Measurements from ENCODE around the gene SESN1. TPM values are rescaled to one million over a fixed set of nuclear protein-coding genes. Genes with fewer than 3 reads are reported as not detected.

Gene SESN1
- total RNA-seq, 1 donor = 84.1 TPM

DNA sequence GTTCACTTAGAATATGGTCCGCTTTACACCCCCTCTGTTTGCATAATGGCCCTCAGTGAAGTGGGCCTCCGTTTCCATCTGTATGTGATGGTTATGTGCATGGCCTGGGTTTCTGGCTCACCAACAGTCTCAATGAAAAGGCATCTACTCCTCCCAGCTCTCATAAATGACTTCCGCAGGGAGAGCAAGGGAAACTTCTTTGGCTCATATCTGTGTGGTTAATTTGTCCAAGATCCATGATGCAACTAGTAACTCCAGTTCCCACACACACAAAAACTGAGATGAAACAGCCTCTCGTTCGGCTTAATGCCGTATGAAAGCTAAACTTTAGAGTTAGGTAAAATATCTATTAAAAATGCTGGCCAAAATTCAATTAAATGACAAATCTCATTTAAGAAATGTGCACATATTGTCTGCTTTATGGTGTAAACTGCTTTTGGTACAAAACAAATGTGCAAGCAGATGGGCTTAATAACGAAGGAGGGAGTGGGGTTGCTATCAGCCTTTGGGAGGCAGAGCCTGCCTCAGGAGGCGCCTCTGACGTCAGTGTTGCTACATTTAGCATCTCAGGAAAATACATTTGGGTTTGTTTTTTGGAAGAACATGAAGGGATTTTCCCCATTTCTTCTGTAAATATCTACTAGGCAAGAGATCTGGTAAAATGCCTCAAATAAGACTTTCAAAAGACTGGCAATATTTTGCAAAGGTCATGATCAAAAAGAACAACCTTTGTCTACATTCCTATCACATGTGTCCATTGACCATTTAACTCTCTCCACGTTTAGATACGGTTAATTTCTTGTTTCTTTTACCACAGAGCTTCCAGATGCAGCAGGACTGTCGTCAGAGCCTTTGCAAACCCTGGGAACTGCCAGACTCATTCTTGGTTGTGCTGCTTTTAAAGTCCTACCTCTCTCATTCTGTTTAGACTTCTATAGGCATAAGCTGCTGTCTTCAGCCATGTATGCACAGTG is 149.7 kb downstream of the SESN1 start:
- no peaks in the 10 kb centered on the region for H3K27me3 ChIP-seq (ENCODE audit: insufficient read depth, low read length)
- H3K9me3 ChIP-seq (ENCODE audit: low read depth, low read length) = no peaks in the 10 kb centered on the region
- H3K4me1 ChIP-seq (ENCODE audit: insufficient read depth, low read length) = peaks cover 27% of the 10 kb centered on the region
- no peak overlapping the region for H3K4me3 ChIP-seq (ENCODE audit: low read length)

DNA sequence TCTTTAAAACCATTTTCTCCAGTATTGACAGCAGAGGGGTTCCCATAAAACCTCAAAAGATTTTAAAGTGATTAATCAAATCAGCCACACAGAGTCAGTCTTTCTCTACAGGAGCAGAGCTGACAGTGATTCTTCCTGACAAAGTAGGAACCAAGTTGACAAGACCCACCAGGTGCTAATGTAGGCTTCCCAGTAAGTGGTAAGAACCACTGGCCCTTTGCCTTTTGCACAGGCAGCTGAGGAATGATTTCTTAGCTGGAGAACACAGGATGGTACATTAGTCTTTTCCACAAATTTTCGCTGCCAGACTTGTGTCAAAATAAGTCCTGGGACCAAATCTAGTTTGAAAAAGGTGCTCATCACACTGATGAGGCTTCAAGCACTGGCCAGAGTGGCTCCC is 150.6 kb downstream of the SESN1 start:
- Histone ChIP-seq H3K4me1 (ENCODE audit: insufficient read depth, low read length) (peaks cover 27% of the 10 kb centered on the region), H3K9me3 (ENCODE audit: low read depth, low read length) (no peaks in the 10 kb centered on the region), H3K27me3 (ENCODE audit: insufficient read depth, low read length) (no peaks in the 10 kb centered on the region), H3K4me3 (ENCODE audit: low read length) (no peak overlapping the region)

DNA sequence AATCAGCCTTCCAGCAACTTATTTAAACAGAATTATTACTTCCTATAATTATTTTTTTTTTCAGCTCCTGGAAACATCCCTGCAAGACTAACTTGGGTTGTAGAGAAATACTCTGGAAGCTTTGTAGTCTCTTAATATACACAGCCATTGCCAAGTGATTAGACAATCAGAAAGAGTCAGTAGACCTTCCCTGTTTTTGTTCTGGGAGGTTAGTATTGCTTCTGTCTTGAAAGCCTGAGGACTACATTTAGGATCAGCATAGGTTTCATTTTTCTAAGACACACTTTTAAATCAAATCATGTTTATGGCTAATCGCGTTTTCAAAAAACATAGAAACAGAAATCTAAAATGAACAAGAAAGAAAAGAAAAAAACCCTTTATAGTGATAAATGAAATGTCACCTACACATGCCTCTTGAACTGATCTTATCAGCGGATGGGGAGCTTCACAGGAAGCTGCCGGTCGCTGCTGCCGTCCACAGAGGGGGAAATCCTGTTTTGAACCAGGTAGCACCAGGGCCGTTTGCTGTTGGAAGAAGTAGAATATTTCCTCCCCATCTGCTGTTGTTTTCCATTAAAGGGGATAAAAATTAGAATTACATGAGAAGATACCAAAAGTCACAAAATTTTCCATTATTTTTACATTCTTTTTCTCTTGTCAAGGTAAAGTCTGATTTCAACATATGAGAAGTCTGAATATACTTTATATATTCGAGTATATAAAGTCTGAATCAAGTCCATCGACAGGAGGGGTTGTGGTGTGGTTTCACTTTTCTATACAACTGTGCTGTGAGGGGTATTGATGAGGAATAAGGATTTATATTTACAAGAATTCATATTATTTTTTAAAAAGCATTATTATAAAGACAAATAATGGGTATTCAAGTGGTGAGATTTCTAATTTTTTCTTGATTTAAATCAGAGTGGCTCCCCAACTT is 151.8 kb downstream of the SESN1 start:
- H3K4me3 ChIP-seq (ENCODE audit: low read length) = no peak overlapping the region
- H3K27me3 ChIP-seq (ENCODE audit: insufficient read depth, low read length) = no peaks in the 10 kb centered on the region
- no peaks in the 10 kb centered on the region for H3K9me3 ChIP-seq (ENCODE audit: low read depth, low read length)
- peaks cover 27% of the 10 kb centered on the region for H3K4me1 ChIP-seq (ENCODE audit: insufficient read depth, low read length)

DNA sequence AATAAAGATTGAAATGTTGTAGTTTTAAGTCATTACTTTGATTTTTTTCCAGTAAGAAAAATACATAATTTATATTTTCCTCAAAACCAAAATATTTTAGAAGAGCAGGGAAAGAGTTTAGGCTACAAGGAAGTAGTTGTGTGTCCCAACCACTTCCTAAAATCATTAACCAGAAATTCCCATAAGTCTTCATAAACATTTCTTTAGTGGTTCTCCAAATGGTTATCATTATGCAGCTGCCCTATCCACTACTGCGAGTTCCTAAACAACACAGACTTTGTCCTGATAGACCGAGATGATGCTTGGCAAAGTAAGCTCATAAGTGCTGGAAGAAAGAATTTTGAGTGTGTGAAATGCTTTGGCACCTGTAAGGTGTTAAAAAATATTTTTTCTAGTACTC is 152.8 kb downstream of the SESN1 start:
- Histone ChIP-seq H3K27me3 (ENCODE audit: insufficient read depth, low read length) (no peaks in the 10 kb centered on the region), H3K4me1 (ENCODE audit: insufficient read depth, low read length) (peaks cover 21% of the 10 kb centered on the region), H3K9me3 (ENCODE audit: low read depth, low read length) (no peaks in the 10 kb centered on the region), H3K4me3 (ENCODE audit: low read length) (no peak overlapping the region)

DNA sequence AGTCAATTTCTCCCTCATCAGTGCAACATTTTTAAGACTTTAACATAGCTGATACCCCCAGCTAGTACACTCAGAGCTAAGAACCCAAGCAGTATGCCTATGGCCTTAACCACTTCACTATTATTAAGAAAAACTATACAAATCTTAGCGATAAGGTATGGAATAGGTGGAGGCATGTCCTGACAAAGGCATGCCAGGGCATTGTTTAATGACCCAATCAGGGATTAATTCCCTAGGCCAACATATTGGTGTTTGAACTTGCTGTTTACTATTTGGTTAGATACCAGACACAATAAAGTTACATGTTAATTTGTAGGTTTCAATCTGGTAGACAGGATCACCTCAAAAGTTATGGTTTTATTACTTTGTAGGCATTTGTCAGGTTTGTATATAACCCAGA is 153.4 kb downstream of the SESN1 start:
- Histone ChIP-seq H3K9me3 (ENCODE audit: low read depth, low read length) (no peaks in the 10 kb centered on the region), H3K4me1 (ENCODE audit: insufficient read depth, low read length) (peaks cover 18% of the 10 kb centered on the region), H3K27me3 (ENCODE audit: insufficient read depth, low read length) (no peaks in the 10 kb centered on the region), H3K4me3 (ENCODE audit: low read length) (no peak overlapping the region)

DNA sequence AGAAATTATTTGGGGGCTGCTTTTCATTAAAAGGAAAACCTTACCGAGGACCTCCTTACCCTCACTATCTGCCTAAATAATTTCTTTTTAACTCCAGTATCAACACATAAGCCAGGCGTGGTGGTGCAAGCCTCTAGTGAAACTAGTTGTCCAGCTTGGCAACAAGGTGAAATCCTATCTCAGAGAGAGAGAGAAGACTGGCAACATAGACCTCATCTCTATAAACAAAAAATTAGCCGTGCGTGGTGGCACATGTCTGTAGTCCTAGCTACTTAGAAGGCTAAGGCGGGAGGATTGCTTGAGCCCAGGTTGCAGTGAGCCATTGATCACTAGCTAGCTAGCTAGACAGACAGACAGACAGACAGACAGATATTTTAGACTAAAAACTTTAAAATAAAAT is 153.9 kb downstream of the SESN1 start:
- peaks cover 18% of the 10 kb centered on the region for H3K4me1 ChIP-seq (ENCODE audit: insufficient read depth, low read length)

DNA sequence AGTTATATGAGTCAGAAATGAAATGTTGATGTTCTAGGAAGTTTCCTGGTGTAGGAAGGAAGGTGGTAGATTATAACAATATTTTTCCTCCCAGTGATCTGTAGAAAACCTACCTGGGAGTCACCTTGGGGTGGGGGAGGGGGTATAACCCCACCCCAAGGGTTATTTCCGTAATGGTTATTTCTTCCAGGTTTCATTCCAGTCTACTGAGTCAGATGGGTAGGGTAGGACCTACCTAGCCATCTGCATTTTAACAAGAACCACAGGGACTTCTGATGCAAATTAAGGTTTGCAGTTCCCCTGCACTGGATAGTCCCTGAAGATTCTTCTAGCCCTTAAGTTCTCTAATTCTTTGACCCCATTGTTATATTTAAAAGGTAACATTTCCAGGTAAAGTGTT is 157.5 kb downstream of the SESN1 start:
- Histone ChIP-seq H3K9me3 (ENCODE audit: low read depth, low read length) (no peaks in the 10 kb centered on the region), H3K27me3 (ENCODE audit: insufficient read depth, low read length) (no peaks in the 10 kb centered on the region), H3K4me3 (ENCODE audit: low read length) (no peak overlapping the region), H3K4me1 (ENCODE audit: insufficient read depth, low read length) (peaks cover 4% of the 10 kb centered on the region)

More for the DNA sequence above, 153.9 kb downstream of the SESN1 start:
- H3K27me3 ChIP-seq (ENCODE audit: insufficient read depth, low read length) = no peaks in the 10 kb centered on the region
- H3K9me3 ChIP-seq (ENCODE audit: low read depth, low read length) = no peaks in the 10 kb centered on the region
- H3K4me3 ChIP-seq (ENCODE audit: low read length) = no peak overlapping the region

Other genes starting within 250 kb of the SESN1 start
- gene ARMC2, start 246.4 kb downstream of the SESN1 start, total RNA-seq = 2.4 TPM
- gene CEP57L1, start 661 bp upstream of the SESN1 start, total RNA-seq = 8.7 TPM

Measured in mononuclear cell (primary cell).